GM18502 (cell line): ENCODE measurements around the gene MTOR.

Experiments
- ATAC-seq: cut with Tn5 transposase; IDR thresholded peaks from one replicate; pipeline ENCODE4 v1.9.1; 2021; ENCODE audit warnings: mild to moderate bottlenecking; ENCODE audit not compliant: unreplicated experiment, poor library complexity

Gene MTOR

DNA sequence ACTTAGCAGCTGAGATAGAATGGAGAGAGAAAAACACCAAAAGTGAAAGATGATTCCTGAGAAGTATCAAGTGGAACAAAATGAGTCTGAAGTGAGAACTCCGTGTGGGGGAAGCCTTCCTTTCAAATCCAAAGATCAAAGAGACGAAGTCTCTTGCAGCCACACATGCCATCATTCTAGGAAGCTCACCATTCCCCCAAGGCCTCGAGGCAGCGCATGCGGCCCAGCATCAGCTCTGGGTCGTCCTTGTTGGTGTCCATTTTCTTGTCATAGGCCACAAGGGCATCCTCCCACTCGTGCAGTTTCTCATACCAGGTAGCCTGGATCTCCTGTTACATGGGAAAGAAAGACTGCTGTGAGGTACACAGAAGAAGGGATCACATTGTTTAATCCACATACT is 105.4 kb downstream of the MTOR start:
- ATAC-seq, result no peak

DNA sequence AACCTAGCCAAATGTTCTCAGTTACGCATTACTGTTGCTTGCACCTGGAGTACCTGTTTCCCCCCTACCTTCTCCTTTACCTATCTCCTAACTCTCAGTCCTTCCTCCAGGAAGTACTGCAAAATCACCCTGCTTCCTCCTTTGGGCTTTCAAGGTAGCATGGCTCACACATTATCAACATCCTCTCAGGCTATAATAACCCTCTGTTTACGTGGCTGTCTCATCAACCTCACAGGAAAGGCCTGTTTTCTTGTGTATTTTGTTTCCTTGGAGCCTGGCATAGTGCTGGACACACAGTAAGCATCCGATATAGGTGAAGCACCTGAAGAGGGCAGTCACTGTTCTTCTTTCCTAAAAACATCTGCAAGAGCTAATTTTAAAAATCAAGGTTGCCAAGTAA is 105.9 kb downstream of the MTOR start:
- no peak for ATAC-seq

DNA sequence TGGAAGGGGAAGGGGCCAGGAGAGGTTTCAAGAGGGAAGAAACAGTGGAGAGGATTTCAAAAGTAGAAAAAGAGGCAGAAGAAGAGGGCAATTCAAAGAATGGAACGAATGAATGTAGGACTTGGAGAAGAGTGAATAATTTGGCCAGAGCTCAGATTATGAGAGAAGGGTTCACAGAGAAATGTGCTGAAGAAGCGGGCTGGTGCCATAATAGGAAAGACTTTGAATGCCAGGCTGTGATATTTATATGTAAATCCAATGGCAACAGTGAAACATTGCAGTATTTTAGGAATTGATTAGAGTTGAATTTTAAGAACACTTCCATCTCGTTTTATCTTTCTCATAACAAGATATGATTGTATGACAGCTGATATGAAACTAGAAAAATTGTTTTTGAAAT is 109.2 kb downstream of the MTOR start:
- no peak for ATAC-seq

DNA sequence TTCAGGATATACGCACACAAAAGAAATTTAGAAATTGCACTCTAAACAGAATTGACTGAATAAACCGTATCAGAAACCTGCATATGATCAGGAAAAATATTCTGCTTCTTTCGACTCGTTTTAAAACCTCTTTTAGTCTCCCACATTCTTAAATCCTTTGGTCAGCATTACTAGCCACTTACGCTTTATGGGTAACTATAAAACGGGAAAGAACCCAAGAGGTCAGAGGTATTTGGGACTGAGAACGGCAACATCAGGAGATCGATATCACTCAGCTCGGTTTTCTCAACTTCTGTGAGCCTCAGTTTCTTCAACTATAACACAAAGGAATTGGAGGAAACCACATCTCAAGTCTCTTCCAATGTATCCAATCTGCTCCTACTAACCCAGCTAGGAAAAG is 109.6 kb downstream of the MTOR start:
- no peak for ATAC-seq

DNA sequence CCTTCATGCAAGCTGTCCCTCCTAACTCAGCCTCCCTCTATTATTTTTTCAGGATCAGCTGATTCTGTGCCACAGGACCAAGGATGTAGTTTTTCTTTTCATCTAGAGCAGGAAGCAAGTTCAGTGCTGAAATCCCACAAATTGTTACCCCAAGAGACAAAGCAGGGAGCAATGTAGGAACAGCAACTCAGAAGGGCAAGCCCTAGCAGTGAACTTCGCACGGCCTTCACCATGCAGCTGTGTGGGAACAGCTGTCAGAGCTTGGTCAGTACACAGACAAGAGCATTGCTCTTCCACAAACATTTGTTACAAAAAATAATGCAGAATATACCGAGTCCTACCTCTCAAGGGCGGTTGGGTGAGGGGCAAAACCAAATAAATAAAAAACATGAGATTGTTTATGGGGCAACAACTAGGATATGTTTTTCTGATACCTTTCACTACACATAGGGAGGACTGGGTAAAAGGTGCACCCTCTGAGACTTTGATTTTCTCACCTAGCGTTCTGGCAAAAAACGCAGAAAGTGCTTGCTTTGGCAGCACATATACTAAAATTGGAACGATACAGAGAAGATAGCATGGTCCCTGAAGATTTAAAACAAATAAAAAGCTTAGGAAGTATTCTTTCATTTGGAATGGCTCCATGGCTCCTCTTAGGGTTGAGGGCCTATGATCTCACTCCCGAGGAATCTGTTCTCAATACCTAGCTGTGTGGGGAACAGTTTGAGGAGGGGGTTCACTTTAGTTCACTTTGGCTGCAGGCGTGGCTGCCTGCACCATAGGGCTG is 110.3 kb downstream of the MTOR start:
- ATAC-seq, result no peak

DNA sequence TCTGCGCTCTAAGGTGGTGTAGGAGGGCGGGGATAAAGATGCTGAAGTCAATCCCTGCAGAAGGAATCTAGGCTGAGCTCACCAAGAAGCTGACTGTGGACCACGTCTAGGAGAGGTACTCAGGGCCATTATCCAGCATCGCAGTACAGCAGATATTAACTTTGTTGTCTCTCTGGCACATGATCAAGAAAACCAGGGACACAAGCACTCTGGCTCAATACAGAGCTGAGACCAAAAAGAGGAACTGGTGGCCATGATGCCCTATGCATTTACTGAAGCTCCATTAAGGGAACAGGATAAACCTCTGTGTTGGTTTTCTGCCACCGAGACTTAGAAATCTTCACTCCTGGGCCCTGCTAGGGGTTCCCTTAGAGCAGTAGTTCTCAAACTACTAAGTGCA is 111.2 kb downstream of the MTOR start:
- ATAC-seq, result no peak

DNA sequence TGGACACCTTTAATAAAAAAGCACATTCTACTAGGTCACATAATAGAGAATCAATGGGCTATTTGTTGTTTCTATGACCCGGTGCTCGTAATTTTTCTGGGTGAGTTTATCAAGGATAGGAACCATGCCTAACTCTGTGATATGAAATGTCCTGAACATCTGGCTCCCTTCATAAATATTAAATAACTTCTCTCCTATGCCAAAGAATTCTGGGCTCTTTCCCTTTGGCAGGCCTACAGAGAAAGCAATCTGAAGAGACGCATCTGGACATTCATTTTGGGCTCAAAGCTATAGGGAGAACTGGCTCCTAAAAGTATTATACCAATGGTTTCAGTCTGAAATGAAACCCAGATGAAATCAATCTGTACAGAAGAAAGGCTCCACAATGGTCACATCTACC is 112.0 kb downstream of the MTOR start:
- ATAC-seq, result no peak

DNA sequence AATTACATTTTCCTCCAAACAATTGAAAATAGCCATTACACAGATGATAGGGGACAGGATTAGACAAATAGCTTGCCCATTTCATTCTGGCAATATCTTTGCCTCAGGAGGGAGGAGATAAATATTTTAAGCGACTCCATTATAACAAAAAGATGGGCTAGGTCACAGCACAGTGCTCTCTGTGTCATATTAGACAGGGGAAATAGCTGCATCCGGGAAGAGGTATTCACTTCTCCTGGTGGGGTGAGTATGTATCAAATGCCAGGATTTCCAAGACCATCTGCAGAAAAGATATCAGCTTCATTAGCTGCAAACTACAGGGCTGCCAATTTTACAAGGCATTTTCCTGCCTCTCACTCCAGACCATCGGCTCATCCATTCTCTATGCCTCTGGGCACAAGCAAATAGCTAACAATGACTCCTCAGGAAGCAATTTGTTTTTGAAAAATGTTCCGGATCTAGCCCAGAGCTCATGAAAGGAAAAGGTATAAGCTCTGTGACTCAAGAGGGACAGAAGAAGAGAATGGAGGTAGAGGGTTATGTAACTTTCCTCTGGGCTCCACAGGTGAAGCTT is 115.1 kb downstream of the MTOR start:
- no peak for ATAC-seq

DNA sequence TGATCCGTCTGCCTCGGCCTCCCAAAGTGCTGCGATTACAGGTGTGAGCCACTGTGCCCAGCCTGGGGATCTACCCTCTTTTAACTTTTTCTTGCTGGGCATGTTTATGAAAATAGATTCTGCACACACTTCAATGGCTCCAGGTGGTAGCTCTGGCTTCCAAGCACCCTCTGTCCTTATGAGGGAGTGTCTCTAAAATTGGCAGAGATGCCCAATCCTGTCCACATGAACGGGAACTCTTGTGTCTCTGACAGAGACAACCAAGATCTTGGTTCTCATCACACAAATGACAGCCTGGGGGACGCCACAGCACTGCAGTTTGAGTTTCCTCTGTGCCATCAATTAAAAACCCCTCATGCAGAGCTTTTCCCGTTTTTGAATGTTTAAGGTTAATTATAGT is 116.6 kb downstream of the MTOR start:
- ATAC-seq, result no peak

DNA sequence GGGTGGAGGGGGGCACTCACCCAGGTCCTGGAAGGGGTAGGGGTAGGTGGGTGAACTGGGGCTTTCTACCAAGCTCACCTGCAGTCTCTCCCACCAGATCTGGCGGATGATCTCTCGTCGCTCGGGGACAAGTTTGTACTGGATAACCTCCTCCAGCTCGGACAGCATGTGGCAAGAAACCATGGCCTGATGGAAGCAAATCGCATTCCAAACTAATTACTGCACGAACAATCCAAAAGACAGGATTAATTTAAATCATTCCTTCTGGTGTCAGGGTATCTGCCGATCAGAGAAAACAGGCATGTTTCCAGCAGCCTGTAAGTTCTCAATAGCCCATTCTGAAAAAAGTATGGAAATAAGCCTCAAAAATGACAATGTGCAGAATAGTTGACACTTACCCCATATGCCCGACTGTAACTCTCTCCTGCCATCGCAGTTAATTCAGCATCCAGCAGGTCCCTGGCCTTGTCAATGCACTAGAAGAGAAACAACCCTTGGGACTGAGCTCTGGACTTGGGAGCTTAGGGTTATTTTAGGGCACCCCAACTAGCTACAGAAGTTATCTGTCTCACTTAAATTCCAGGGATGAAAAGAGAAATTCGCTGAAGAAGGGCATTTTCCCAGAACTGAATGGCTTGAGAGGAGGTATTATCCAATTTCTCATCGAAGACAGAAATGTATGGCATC is 117.6 kb downstream of the MTOR start:
- no peak for ATAC-seq

DNA sequence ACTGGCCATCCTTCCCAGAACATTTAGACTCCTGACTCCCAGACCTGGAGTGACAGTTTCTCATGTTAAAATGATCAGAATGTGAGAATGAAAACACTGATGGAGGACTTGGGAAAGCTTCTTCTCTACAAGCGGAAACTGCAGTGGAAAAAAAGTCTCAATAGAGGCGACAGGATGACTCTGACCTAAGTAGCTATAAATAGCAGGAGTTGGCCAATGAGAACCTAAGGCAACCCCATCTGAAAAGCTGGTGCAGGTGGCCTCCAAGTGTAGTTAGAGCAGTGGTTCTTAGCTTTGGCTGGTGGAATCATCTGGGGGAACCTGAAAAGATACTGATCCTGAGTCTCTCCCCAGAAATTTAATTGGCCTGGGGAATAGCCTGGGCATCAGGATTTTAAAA is 118.4 kb downstream of the MTOR start:
- no peak for ATAC-seq

DNA sequence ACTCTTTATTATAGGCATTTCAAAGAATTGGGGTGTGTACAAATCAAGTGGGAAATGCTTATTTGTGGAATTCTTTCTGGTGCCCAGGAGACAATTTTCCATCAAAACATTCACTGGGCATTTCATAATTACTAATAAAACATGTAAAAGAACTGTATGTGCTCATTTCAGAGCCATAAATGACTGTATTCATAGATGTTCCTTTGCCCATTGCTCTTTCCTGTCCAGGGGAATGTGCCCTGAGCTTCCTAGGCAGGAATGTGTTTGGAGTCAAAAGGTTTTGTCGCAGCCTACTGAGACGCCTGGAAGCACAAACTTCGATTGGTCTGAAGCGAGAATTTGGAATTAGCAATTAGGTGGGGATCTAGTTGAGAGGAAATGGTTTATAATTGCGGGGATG is 119.0 kb downstream of the MTOR start:
- no peak for ATAC-seq

DNA sequence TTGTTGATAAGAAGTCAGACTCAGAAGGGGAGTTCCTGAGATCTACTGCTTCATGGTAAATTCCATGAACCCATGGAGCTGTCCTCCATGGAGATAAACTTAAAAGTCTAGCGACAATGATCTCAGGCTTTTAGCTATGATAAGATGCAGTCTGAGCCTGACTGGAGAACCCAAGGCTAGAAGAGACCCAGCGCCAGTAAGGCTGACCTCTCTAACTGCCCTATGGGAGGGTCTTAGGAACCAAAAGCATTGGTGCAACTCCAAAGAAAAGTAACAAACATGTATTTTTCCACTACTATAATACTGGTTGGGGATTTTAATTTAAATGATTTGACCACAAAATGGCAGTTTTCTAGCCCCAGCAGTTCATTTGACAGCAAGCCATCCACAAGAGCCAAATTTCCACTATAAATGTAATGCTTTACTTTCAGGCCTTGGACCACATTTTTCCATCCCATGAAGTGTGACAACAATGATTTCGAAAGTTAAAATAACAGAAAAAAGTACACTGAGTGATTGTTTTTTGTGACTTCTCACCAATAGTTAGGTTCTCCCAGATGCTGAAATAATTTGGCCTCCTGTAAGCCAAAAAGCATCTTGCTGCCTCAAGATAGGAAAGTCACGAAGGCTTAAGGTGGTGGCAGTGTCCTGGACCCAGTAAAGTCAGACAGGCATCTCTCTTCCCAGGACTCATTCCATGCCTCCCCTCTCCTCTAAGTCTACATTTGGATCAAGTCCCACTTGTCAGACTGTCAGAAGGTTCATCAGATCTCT is 119.5 kb downstream of the MTOR start:
- no peak for ATAC-seq

DNA sequence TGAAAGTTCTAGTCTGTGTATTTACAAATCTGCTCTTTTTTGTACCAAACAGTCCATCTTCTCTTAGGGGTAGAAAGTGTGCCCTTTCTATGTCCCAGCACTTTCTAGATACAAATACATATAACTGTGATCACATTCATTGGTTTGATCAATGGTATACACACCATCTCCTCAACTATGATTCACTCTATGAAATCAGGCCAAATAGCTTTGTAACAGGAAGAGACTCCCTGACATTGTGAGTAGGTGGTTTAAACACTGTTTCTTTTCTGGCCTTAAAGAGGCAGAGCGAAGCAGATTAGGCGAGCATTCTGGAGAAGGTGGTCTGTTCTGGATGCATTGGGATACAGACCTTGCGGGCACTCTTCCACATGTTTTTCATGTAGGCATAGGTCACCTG is 123.4 kb downstream of the MTOR start:
- ATAC-seq, result no peak

DNA sequence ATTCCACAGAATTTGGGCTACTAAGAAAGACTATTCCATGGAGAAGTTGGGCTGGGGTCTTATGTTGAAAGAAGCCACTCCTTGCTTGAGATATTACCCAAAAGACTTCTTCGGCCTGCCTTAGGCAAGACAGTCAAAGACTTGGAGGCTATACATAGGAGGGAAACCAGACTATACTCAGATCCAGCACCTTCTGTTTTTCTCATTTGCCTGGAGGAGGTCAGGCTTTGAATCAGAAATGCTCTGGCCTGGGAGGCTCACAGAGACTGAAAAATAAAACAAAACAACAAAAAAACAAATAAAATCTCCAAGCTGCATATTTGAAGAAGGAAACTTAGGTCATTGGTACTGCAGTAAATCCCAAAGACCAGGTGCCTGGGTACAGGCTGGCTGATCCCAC is 124.3 kb downstream of the MTOR start:
- no peak for ATAC-seq

DNA sequence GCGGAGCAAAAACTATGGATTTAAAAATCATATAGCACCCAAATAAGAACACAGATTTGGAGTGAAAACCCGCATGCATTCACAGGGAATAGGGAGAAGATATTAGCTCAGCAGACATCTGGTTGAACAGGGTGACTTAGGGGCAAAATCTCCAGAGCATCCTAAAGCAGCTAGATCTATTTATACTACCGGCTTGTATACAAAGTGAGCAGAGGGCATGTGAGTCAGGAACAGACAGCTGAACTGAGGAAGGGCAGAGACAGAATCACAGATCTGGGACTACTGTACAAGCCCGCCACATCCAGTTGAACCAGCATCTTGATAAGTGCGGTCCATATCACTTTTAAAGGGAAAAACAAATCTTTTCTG is 127.5 kb downstream of the MTOR start:
- no peak for ATAC-seq

DNA sequence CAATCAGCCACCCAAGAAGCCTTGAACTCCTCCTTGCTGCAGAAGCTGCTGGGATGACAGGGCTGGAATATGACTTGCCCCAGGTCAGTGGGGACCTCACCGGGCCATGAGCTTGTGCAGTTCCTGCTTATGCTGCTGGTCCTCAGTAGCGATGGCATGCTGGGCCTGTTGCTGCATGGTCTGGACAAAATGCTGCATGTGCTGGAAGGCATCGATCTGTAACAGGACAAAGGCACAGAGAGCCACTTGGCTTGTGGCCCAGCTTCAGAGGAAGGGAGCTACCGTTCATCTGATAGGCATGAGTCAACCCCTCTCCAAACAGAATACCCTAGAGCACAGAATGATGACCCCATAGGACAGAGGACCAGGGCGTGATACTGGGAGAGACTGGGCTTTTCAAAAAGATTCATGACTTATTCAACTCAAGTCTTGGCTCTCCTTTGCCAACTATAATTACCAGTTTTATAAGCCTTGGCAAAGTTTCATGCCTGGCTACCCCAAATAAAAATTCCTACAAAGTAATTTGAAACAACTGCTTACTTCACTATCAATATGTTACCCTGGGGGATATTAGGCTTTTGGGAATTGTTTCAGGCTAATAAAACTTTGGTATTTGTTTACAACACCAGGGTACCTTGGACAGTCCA is 128.0 kb downstream of the MTOR start:
- ATAC-seq, result no peak

DNA sequence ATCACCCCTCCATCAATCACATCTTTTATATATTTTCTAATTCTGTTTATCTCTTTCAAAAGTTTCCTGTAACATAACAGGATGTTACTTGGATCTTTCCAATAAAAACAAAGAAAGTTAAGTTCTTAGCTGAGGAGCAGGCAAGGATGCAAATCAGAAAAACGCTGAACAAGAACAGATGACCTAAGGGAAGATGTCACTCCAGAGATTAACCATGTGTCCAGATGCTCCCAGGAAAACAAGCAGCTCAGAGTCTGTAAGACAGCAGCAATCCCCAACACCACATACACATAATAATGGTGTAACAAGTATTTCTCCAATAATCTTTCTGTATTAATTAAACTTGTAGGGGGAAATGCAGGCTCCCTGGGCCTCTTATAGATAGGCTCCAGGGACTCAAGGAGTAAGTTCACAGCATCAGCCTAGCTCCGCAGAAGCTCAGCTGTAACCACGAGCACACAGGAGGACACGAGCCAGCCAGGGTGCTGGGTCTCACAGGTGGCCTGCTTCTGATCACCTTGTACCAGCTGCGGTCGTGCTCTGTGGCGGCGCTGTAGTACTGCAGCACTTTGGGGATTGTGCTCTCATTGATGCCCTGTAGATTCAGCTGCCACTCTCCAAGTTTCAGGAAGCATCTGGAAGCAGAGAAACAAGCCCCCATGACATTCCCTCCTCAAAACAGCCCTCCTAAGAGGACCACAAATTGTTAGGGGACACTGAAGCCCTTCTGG is 129.6 kb downstream of the MTOR start:
- no peak for ATAC-seq

DNA sequence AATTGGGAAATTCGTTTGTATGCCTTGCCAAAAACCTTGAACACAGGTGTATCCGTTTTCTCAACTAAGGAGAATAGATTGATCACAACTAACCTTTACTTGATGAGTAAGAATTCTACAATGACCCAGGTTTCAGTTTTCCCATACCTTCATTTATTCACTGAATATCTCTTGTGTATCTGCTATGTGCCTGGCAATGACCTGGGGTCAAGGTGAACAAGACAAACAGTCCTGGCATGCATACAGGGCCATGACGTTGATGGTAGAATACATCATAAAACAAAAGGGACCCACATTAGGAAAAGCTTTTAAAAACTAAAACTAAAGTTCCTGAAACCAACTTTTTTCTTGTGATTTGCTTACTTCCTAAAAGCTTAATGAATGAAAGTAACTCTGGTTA is 130.5 kb downstream of the MTOR start:
- no peak for ATAC-seq

DNA sequence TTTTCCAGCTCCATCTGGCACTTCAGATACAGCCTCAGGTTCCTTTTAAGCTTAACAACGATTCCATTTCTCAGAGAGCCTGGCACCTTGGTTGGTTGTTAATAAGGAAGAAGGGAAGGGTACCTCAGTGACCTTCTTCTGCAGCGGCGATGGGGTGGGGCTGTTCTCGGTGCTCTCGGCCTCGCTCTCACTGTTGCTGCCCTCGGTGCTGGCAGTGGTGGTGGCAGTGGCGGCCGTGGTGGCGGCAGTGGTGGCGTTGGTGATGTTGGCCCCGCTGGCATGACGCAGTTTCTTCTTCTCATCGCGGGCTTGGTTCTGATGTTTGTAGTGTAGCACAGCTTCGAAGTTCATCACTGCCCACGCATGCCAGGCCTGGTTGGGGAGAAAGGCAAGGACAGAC is 131.9 kb downstream of the MTOR start:
- no peak for ATAC-seq
